Glutamatergic neuron (in vitro differentiated cells): Measurements from ENCODE around the gene AGL. TPM values are rescaled to one million over a fixed set of nuclear protein-coding genes. Genes with fewer than 3 reads are reported as not detected.
"Not testable (repeated sequence)": the region's sequence is repeated elsewhere in the genome, so short reads cannot be mapped to it uniquely, and the experiment has no call there.

Experiments
- DNase-seq: peaks from one replicate; pipeline ENCODE4 v3.0.0; 2022
- H3K27ac Mint-ChIP-seq: one replicate; pipeline ENCODE4 v1.8.0; 2020; ENCODE audit warnings: mild to moderate bottlenecking, mixed read lengths, inconsistent platforms; ENCODE audit not compliant: unreplicated experiment
- H3K27me3 Mint-ChIP-seq: one replicate; pipeline ENCODE4 v1.8.0; 2020; ENCODE audit warnings: mild to moderate bottlenecking, moderate library complexity, mixed read lengths, inconsistent platforms; ENCODE audit not compliant: unreplicated experiment
- H3K36me3 Mint-ChIP-seq: one replicate; pipeline ENCODE4 v1.8.0; 2020; ENCODE audit warnings: mild to moderate bottlenecking, mixed read lengths, inconsistent platforms; ENCODE audit not compliant: unreplicated experiment
- H3K4me1 Mint-ChIP-seq: one replicate; pipeline ENCODE4 v1.8.0; 2020; ENCODE audit warnings: mild to moderate bottlenecking, low read depth, mixed read lengths, inconsistent platforms; ENCODE audit not compliant: unreplicated experiment
- H3K4me3 Mint-ChIP-seq: one replicate; pipeline ENCODE4 v1.8.0; 2020; ENCODE audit warnings: mild to moderate bottlenecking, mixed read lengths, inconsistent platforms; ENCODE audit not compliant: unreplicated experiment
- H3K9me3 Mint-ChIP-seq: one replicate; pipeline ENCODE4 v1.8.0; 2020; ENCODE audit warnings: mild to moderate bottlenecking, moderate library complexity, mixed read lengths, inconsistent platforms; ENCODE audit not compliant: unreplicated experiment
- total RNA-seq: library from RNA; stranded (reverse); fragmentation: NEBNext Ultra II Directional; extraction: Animal tissue kit (Norgen Biotek cat#: 25700); gene quantifications from one replicate; pipeline ENCODE4 v1.2.1, GENCODE V29; 2021; ENCODE audit not compliant: unreplicated experiment
- TF ChIP-seq, protein P1 (sequence below): fragments of 200-600 bp; sonication (generic); IDR thresholded peaks from one replicate; pipeline ENCODE4 v1.5.0; 2021; ENCODE audit not compliant: partially characterized antibody, unreplicated experiment

The AGL gene
- total RNA-seq, 1 donor from 2014 or later: 20.4 TPM

GRCh38 chr1:99950486-99950885, 100.3 kb downstream of the AGL start:
- Mint-ChIP-seq H3K36me3 (no peaks in the 10 kb centered on the region), H3K27ac (no peak overlapping the region), H3K27me3 (no peaks in the 10 kb centered on the region), H3K4me3 (no peak overlapping the region), H3K4me1 (no peaks in the 10 kb centered on the region), H3K9me3 (no peaks in the 10 kb centered on the region)
- DNase-seq: no peak
- TF ChIP-seq, protein P1, sequence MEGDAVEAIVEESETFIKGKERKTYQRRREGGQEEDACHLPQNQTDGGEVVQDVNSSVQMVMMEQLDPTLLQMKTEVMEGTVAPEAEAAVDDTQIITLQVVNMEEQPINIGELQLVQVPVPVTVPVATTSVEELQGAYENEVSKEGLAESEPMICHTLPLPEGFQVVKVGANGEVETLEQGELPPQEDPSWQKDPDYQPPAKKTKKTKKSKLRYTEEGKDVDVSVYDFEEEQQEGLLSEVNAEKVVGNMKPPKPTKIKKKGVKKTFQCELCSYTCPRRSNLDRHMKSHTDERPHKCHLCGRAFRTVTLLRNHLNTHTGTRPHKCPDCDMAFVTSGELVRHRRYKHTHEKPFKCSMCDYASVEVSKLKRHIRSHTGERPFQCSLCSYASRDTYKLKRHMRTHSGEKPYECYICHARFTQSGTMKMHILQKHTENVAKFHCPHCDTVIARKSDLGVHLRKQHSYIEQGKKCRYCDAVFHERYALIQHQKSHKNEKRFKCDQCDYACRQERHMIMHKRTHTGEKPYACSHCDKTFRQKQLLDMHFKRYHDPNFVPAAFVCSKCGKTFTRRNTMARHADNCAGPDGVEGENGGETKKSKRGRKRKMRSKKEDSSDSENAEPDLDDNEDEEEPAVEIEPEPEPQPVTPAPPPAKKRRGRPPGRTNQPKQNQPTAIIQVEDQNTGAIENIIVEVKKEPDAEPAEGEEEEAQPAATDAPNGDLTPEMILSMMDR: no peak

DNA sequence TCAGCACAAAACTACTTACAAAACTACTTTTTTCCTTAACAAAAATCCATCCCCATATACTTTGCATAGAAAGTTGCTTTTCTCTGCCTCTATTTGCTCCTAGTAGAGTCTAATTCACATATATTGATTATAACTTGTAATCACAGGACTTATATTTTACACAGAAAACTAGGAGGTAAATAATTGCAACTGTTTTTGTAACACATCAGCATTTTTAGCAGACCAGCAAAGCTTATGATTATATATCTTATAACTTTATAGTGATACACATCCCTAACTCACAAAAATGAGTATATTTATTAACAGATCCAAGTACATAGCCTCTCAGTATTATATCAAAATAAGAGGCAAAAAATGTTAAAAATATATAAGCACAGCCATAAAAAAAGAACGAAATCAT, 102.4 kb downstream of the AGL start:
- Mint-ChIP-seq H3K36me3 (no peaks in the 10 kb centered on the region), H3K9me3 (no peaks in the 10 kb centered on the region), H3K4me3 (no peak overlapping the region), H3K4me1 (no peaks in the 10 kb centered on the region), H3K27ac (no peak overlapping the region), H3K27me3 (no peaks in the 10 kb centered on the region)
- TF ChIP-seq, protein P1: no peak
- DNase-seq: no peak

- no peaks in the 10 kb centered on the region for H3K36me3 Mint-ChIP-seq
- no peaks in the 10 kb centered on the region for H3K9me3 Mint-ChIP-seq
- TF ChIP-seq, protein P1: no peak
- no peak overlapping the region for H3K4me3 Mint-ChIP-seq
- H3K27ac Mint-ChIP-seq: no peak overlapping the region
- no peaks in the 10 kb centered on the region for H3K4me1 Mint-ChIP-seq
- H3K27me3 Mint-ChIP-seq: no peaks in the 10 kb centered on the region
- DNase-seq: no peak
Observed at GRCh38 chr1:99955375-99955774, 105.2 kb downstream of the AGL start.

GRCh38 chr1:99956755-99957154, 106.6 kb downstream of the AGL start:
- Mint-ChIP-seq H3K4me3 (no peak overlapping the region), H3K36me3 (no peaks in the 10 kb centered on the region), H3K27me3 (no peaks in the 10 kb centered on the region), H3K9me3 (no peaks in the 10 kb centered on the region), H3K4me1 (no peaks in the 10 kb centered on the region), H3K27ac (no peak overlapping the region)
- no peak for DNase-seq
- TF ChIP-seq, protein P1: no peak

DNA sequence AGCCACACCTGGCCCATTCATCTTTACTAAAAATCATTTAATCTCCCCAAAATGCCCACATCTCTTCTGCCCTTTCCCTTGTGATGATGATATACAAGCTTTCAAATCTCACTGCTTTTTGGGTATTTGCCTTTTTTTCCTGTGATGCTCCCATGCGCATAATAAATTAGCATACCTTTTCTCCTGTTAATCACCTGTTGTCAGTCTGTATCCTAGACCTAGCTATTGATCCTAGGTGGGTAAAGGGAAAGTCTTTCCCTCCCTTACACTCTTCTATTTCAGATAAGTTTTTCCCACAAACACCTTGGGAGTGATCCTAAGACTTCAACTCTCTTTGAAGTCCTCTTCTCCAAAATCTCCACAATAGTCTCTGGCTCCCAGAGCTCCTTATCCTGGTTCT, 107.7 kb downstream of the AGL start:
- no peak overlapping the region for H3K27ac Mint-ChIP-seq
- H3K36me3 Mint-ChIP-seq: no peaks in the 10 kb centered on the region
- no peak overlapping the region for H3K4me3 Mint-ChIP-seq
- H3K4me1 Mint-ChIP-seq: no peaks in the 10 kb centered on the region
- TF ChIP-seq, protein P1: no peak
- DNase-seq: no peak
- H3K9me3 Mint-ChIP-seq: peaks cover under 1% of the 10 kb centered on the region
- no peaks in the 10 kb centered on the region for H3K27me3 Mint-ChIP-seq

DNA sequence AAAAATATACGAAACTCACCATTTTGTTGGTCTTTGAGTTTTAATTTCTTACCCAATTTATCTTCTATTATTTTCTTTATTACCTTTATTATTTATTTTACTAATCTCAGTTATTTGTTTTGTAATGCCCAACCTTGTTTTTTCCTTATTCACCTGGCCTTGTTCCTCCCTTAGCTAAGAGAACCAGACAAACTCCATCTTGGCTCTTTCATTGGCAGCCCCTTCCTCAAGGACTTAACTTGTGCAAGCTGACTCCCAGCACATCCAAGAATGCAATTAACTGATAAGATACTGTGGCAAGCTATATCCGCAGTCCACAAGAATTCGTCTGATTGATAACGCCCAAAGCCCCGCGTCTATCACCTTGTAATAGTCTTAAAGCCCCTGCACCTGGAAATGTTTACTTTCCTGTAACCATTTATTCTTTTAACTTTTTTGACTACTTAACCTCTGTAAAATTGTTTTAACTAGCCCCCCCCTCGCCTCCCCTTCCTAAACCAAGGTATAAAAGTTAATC, 109.1 kb downstream of the AGL start:
- not testable (repeated sequence) for H3K27me3 Mint-ChIP-seq, H3K36me3 Mint-ChIP-seq, H3K4me1 Mint-ChIP-seq, H3K27ac Mint-ChIP-seq, H3K9me3 Mint-ChIP-seq, H3K4me3 Mint-ChIP-seq, DNase-seq

DNA sequence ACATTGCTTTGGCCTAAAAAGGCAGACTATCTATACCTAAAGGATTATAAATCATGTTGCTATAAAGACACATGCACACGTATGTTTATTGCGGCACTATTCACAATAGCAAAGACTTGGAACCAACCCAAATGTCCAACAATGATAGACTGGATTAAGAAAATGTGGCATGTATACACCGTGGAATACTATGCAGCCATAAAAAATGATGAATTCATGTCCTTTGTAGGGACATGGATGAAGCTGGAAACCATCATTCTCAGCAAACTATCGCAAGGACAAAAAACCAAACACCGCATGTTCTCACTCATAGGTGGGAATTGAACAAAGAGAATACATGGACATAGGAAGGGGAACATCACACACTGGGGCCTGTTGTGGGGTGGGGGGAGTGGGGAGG, 110.1 kb downstream of the AGL start:
- not testable (repeated sequence) for H3K27ac Mint-ChIP-seq, H3K4me3 Mint-ChIP-seq, H3K27me3 Mint-ChIP-seq, H3K36me3 Mint-ChIP-seq, H3K4me1 Mint-ChIP-seq, H3K9me3 Mint-ChIP-seq, DNase-seq
